IMR-90 (cell line): ENCODE results near the gene CDCA4. TPM values are rescaled to one million over a fixed set of nuclear protein-coding genes. Genes with fewer than 3 reads are reported as not detected.

Source experiments
- ATAC-seq: fragments of 200-7000 bp; cut with Tn5 transposase; 2 replicates; pipeline ENCODE4 v1.9.1; 2020; ENCODE audit warnings: low read depth, mild to moderate bottlenecking, moderate library complexity
- BruUV-seq: library from RNA; stranded (reverse); fragments of 400-500 nt; replicated peaks from 2 replicates; lab custom pipeline; 2021; lab: Mats Ljungman, UMichigan
- CTCF ChIA-PET: fragments of 300-600 bp; formaldehyde crosslinking; extraction: SDS; loops from one replicate; lab custom pipeline; 2021; ENCODE audit warnings: antibody characterized with exemption; lab: Yijun Ruan, JAX
- POLR2A ChIA-PET: fragments of 300-600 bp; sonication (Branson Sonifier 250); formaldehyde crosslinking; loops from one replicate; lab custom pipeline; 2022; ENCODE audit warnings: antibody characterized with exemption; ENCODE audit not compliant: unreplicated experiment; lab: Charles Lee
- DNase-seq: peaks from one replicate; pipeline ENCODE4 v3.0.0; 2013
- H2AFZ ChIP-seq: replicated peaks from 2 replicates; pipeline ENCODE3; 2013; ENCODE audit warnings: low read length, mild to moderate bottlenecking; ENCODE audit not compliant: poor library complexity
- H2AK5ac ChIP-seq: 2 replicates; pipeline ENCODE4 v1.6.1; 2013; ENCODE audit warnings: low read depth, low read length, inconsistent platforms
- H2AK9ac ChIP-seq: replicated peaks from 2 replicates; pipeline ENCODE3; 2013; ENCODE audit warnings: mild to moderate bottlenecking, low read depth, low read length, moderate library complexity; ENCODE audit not compliant: poor library complexity
- H2BK120ac ChIP-seq: 2 replicates; pipeline ENCODE4 v1.6.1; 2013; ENCODE audit warnings: low read depth, low read length, inconsistent platforms
- H2BK15ac ChIP-seq: 3 replicates; pipeline ENCODE4 v1.6.1; 2013; ENCODE audit warnings: low read depth, low read length, inconsistent platforms
- H2BK20ac ChIP-seq: 2 replicates; pipeline ENCODE4 v1.6.1; 2013; ENCODE audit warnings: low read depth, mild to moderate bottlenecking, inconsistent platforms, low read length, moderate library complexity
- H2BK5ac ChIP-seq: 2 replicates; pipeline ENCODE4 v1.6.1; 2013; ENCODE audit warnings: mild to moderate bottlenecking, low read depth, low read length, inconsistent platforms; ENCODE audit not compliant: poor library complexity, severe bottlenecking
- H3K14ac ChIP-seq: replicated peaks from 2 replicates; pipeline ENCODE4 v1.6.1; 2013; ENCODE audit warnings: low read depth, low read length, inconsistent platforms
- H3K18ac ChIP-seq: 2 replicates; pipeline ENCODE4 v1.6.1; 2013; ENCODE audit warnings: low read depth, low read length, control low read depth
- H3K23ac ChIP-seq: 2 replicates; pipeline ENCODE4 v1.6.1; 2013; ENCODE audit warnings: low read depth, low read length, inconsistent platforms
- H3K27ac ChIP-seq: 2 replicates; pipeline ENCODE4 v1.5.1; 2013; ENCODE audit warnings: mild to moderate bottlenecking, control low read depth, low read length; ENCODE audit not compliant: insufficient read depth
- H3K27me3 ChIP-seq: 2 replicates; pipeline ENCODE4 v1.6.1; 2013; ENCODE audit warnings: low read length; ENCODE audit not compliant: control insufficient read depth, insufficient read depth
- H3K36me3 ChIP-seq: 2 replicates; pipeline ENCODE4 v1.6.1; 2013; ENCODE audit warnings: low read length, mixed read lengths; ENCODE audit not compliant: control insufficient read depth, insufficient read depth
- H3K4ac ChIP-seq: 2 replicates; pipeline ENCODE4 v1.6.1; 2013; ENCODE audit warnings: low read depth, low read length, inconsistent platforms
- H3K4me1 ChIP-seq: 2 replicates; pipeline ENCODE4 v1.6.1; 2013; ENCODE audit warnings: low read length, mixed read lengths; ENCODE audit not compliant: control insufficient read depth, insufficient read depth
- H3K4me2 ChIP-seq: 2 replicates; pipeline ENCODE4 v1.6.1; 2013; ENCODE audit warnings: low read depth, mild to moderate bottlenecking, control low read depth, low read length, moderate library complexity
- H3K4me3 ChIP-seq: 2 replicates; pipeline ENCODE4 v1.5.1; 2013; ENCODE audit warnings: low read depth, mild to moderate bottlenecking, control low read depth, low read length, moderate library complexity; ENCODE audit not compliant: insufficient read depth
- H3K56ac ChIP-seq: 2 replicates; pipeline ENCODE4 v1.6.1; 2013; ENCODE audit warnings: low read length, inconsistent platforms; ENCODE audit not compliant: insufficient read depth; ENCODE audit errors: extremely low read depth
- H3K79me1 ChIP-seq, 2 experiments: 2 replicates each; pipeline ENCODE4 v1.6.1; 2013; ENCODE audit warnings: low read length in 2 of 2, inconsistent platforms in 1 of 2, low read depth in 1 of 2
- H3K9ac ChIP-seq: 2 replicates; pipeline ENCODE4 v1.6.1; 2013; ENCODE audit warnings: low read depth, low read length, control low read depth
- H3K9me1 ChIP-seq: 2 replicates; pipeline ENCODE4 v1.6.1; 2013; ENCODE audit warnings: low read length, inconsistent platforms; ENCODE audit not compliant: insufficient read depth
- H3K9me3 ChIP-seq: 2 replicates; pipeline ENCODE4 v1.6.1; 2013; ENCODE audit warnings: low read length; ENCODE audit not compliant: control insufficient read depth, insufficient read depth
- H4K20me1 ChIP-seq: 2 replicates; pipeline ENCODE4 v1.6.1; 2013; ENCODE audit warnings: low read length, inconsistent platforms; ENCODE audit not compliant: insufficient read depth
- H4K5ac ChIP-seq: 2 replicates; pipeline ENCODE4 v1.6.1; 2013; ENCODE audit warnings: mild to moderate bottlenecking, low read depth, low read length, control low read depth
- H4K8ac ChIP-seq, 2 experiments: 2 replicates each; pipeline ENCODE4 v1.6.1; 2013; ENCODE audit warnings: low read depth in 2 of 2, low read length in 2 of 2, control low read depth in 1 of 2, inconsistent platforms in 1 of 2
- H4K91ac ChIP-seq: 2 replicates; pipeline ENCODE4 v1.6.1; 2013; ENCODE audit warnings: low read depth, low read length, inconsistent platforms; ENCODE audit not compliant: insufficient read depth
- BHLHE40 ChIP-seq: fragments of 150-350 bp; IDR thresholded peaks from 2 replicates; pipeline ENCODE4 v1.6.1; 2016; ENCODE audit warnings: mild to moderate bottlenecking, low read depth, low read length
- CEBPB ChIP-seq: IDR thresholded peaks from 2 replicates; pipeline ENCODE4 v1.6.1; 2012; ENCODE audit warnings: low read depth, low read length, improper control_type of control experiment
- CHD1 ChIP-seq: IDR thresholded peaks from 2 replicates; pipeline ENCODE4 v1.6.1; 2012; ENCODE audit warnings: low read depth, low read length, improper control_type of control experiment
- ELK1 ChIP-seq: fragments of 150-350 bp; IDR thresholded peaks from 2 replicates; pipeline ENCODE4 v1.6.1; 2016; ENCODE audit warnings: low read depth, mild to moderate bottlenecking, low read length, moderate library complexity, borderline replicate concordance
- FOS ChIP-seq: fragments of 150-350 bp; IDR thresholded peaks from 2 replicates; pipeline ENCODE4 v1.6.1; 2016; ENCODE audit warnings: low read depth, low read length
- MAFK ChIP-seq: IDR thresholded peaks from 2 replicates; pipeline ENCODE4 v1.6.1; 2012; ENCODE audit warnings: low read depth, low read length, improper control_type of control experiment
- MAZ ChIP-seq: IDR thresholded peaks from 2 replicates; pipeline ENCODE4 v1.6.1; 2012; ENCODE audit warnings: low read depth, mild to moderate bottlenecking, low read length, improper control_type of control experiment, moderate library complexity, borderline replicate concordance
- MXI1 ChIP-seq: IDR thresholded peaks from 2 replicates; pipeline ENCODE4 v1.6.1; 2012; ENCODE audit warnings: low read depth, mild to moderate bottlenecking, low read length, moderate library complexity, borderline replicate concordance
- NFE2L2 ChIP-seq: fragments of 150-350 bp; IDR thresholded peaks from 2 replicates; pipeline ENCODE4 v1.6.1; 2016; ENCODE audit warnings: low read depth, mild to moderate bottlenecking, low read length
- POLR2A ChIP-seq: IDR thresholded peaks from 2 replicates; pipeline ENCODE4 v1.6.1; 2012; ENCODE audit warnings: mild to moderate bottlenecking, low read depth, low read length
- RAD21 ChIP-seq: IDR thresholded peaks from 2 replicates; pipeline ENCODE4 v1.6.1; 2012; ENCODE audit warnings: low read length, improper control_type of control experiment
- RCOR1 ChIP-seq: IDR thresholded peaks from 2 replicates; pipeline ENCODE4 v1.6.1; 2012; ENCODE audit warnings: mild to moderate bottlenecking, low read length, improper control_type of control experiment; ENCODE audit not compliant: insufficient replicate concordance
- RFX5 ChIP-seq: IDR thresholded peaks from 2 replicates; pipeline ENCODE4 v1.8.0; 2012; ENCODE audit warnings: low read depth, mild to moderate bottlenecking, low read length, moderate library complexity
- SMC3 ChIP-seq: fragments of 150-350 bp; IDR thresholded peaks from 2 replicates; pipeline ENCODE4 v1.6.1; 2016; ENCODE audit warnings: low read depth, mild to moderate bottlenecking, antibody characterized with exemption, low read length, moderate library complexity
- USF2 ChIP-seq: fragments of 150-350 bp; IDR thresholded peaks from 2 replicates; pipeline ENCODE4 v1.6.1; 2017; ENCODE audit warnings: mild to moderate bottlenecking, antibody characterized with exemption, low read length, low read depth
- WGBS, 2 experiments: methylation state at CpG; one replicate each; pipeline versions ENCODE4 v1.1.5 to v1.1.7; 2013; ENCODE audit warnings: missing lambda C conversion rate in 2 of 2; ENCODE audit not compliant: insufficient read length in 1 of 2; ENCODE audit errors: extremely low coverage in 2 of 2; 5-methylcytosine and 5-hydroxymethylcytosine counted together
- dilution Hi-C: fragments of 300-500 bp; cut with HindIII; formaldehyde crosslinking; loops from one replicate; pipeline ENCODE4 v1.14.3; 2018; ENCODE audit warnings: low sequenced_read_pairs; ENCODE audit not compliant: unreplicated experiment
- in situ Hi-C: fragments of 300-500 bp; cut with MboI; formaldehyde crosslinking; loops from 3 replicates; pipeline ENCODE4 v1.14.3; 2019; ENCODE audit warnings: low sequenced_read_pairs, inconsistent platforms, mixed read lengths
- intact Hi-C: fragments of 100-400 bp; cut with micrococcal nuclease; formaldehyde crosslinking; loops from 2 replicates; pipeline ENCODE4 v1.10.0; 2022
- polyA plus RNA-seq, 3 experiments: library from polyadenylated mRNA; depleted of rRNA; stranded (reverse); fragments of >200 nt; gene quantifications; 2 replicates each; pipeline ENCODE4 v1.2.3, GENCODE V29; 2012; ENCODE audit warnings: low replicate concordance in 1 of 3
- total RNA-seq: library from RNA; depleted of rRNA; stranded (reverse); fragments of >200 nt; gene quantifications from 2 replicates; pipeline ENCODE4 v1.2.3, GENCODE V29; 2012

Gene CDCA4
- total and polyA plus RNA-seq, 2 of the 4 experiments (the other 2 are of a cell fraction) = 17.7 to 18.6 TPM

GRCh38 chr14:104966981-104967385 lies 53.9 kb downstream of the CDCA4 start:
- Histone ChIP-seq H2BK15ac (no peak overlapping the region), H3K9me1 (peaks cover 3% of the 10 kb centered on the region; the same call in 1 of the 2 replicates), H3K56ac (no peak overlapping the region), H3K14ac (0 out of 2 replicates have a peak overlapping the region, but pooled peaks have one; percentile 71), H2AK5ac (peak overlapping the region; percentile 67; the same call in 1 of the 2 replicates), H2BK120ac (no peak overlapping the region), H2BK5ac (no peak overlapping the region), H2BK20ac (no peak overlapping the region), H3K79me1 (peaks cover 0 to 30% of the 10 kb centered on the region in 2 experiments; a peak in 1 of 4 replicates), H3K36me3 (no peaks in the 10 kb centered on the region), H3K4me3 (no peak overlapping the region), H3K18ac (no peak overlapping the region; the same call in 1 of the 2 replicates), H3K4ac (no peak overlapping the region), H4K8ac (peak overlapping the region; percentile 81 to 84; a peak in 2 of 4 replicates), H3K4me1 (peaks cover 21% of the 10 kb centered on the region), H3K27me3 (peaks cover 2% of the 10 kb centered on the region), H3K4me2 (no peak overlapping the region; the same call in 1 of the 2 replicates), H4K20me1 (no peaks in the 10 kb centered on the region), H3K9ac (no peak overlapping the region), H2AK9ac (peak overlapping the region; percentile 86), H3K27ac (no peak overlapping the region), H3K23ac (no peak overlapping the region), H4K5ac (no peak overlapping the region; the same call in 1 of the 2 replicates), H3K9me3 (no peaks in the 10 kb centered on the region), H2AFZ (peak overlapping the region; percentile 95), H4K91ac (no peak overlapping the region)
- dilution Hi-C loops = no loop called here
- no CpG with 5 or more reads among the region's 8 CpGs for WGBS, 2 experiments
- no peak for TF ChIP-seq CEBPB
- TF ChIP-seq RCOR1 = no peak
- no peak for TF ChIP-seq RAD21
- no peak for TF ChIP-seq ELK1
- no peak for TF ChIP-seq CHD1
- TF ChIP-seq BHLHE40 = no peak
- no peak for TF ChIP-seq MAFK
- TF ChIP-seq MXI1 = no peak
- no peak for TF ChIP-seq RFX5
- TF ChIP-seq USF2 = no peak
- TF ChIP-seq SMC3 = no peak
- TF ChIP-seq NFE2L2 = no peak
- no peak for TF ChIP-seq POLR2A
- TF ChIP-seq FOS = no peak
- TF ChIP-seq MAZ = no peak
- no peak for DNase-seq
- ChIA-PET POLR2A (no interaction called here), CTCF (no interaction called here)
- ATAC-seq = no peak
- BruUV-seq = no TSS peak
- in situ Hi-C loops = no loop called here
- intact Hi-C loops = no loop called here
